ENCODE measurements around the gene MID1IP1.

Gene MID1IP1

DNA sequence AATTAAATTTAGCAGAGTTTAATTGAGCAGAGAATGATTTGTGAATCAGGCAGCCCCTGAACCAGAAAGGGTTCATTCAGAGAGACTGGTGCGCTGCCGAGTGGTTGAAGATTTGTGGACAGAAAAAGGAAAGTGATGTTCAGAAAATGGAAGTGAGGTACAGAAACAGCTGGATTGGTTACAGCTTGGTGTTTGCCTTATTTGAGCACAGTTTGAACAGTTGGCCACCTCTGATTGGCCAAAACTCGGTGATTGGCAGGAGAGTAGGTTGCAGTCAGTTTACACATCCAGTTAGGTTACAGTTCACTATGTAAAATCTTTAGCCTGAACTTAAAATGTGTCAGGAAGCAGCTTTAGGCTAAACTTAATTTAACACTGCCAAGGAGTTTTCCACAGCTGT lies 14.9 kb downstream of the MID1IP1 start:
- no peak for DNase-seq (ENCODE audit: low read depth)

DNA sequence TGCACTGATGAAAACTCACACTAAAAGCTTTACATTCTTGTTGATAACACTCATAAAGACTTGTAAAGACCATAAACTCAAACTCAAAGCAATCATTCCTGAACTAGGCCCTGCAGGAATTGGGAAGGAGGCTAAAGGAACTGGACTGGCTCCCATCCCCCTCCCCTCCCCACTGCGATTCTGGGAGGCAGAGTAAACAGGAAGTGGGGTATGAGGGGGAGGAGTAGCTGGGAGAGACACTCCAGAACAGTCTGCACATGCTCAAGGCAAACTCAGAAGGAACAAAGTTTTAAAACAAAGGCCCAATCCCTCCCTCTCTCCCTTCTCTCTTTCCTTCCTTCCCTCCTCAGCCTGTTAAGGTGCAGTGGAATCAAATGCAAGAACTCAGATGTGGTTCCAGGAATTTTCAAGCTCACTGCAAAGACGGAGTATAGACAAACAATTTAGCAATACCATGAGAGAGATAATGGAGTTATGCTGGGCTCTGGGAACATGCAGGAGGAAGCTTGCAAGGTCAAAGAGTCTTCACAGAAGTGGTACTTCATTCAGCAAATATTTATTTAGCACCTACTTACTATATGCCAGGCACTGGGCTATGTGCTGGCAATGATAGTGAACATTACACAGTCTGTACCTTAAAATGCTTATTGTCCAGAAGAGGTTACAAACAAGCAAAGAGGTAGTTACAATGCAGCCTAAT lies 15.9 kb downstream of the MID1IP1 start:
- no peak for DNase-seq (ENCODE audit: low read depth)

- DNase-seq (ENCODE audit: low read depth): no peak
These were observed 17.9 kb downstream of the MID1IP1 start for GRCh38 chrX:38819163-38819562.

GRCh38 chrX:38819709-38820108 lies 18.4 kb downstream of the MID1IP1 start:
- DNase-seq (ENCODE audit: low read depth): no peak

DNA sequence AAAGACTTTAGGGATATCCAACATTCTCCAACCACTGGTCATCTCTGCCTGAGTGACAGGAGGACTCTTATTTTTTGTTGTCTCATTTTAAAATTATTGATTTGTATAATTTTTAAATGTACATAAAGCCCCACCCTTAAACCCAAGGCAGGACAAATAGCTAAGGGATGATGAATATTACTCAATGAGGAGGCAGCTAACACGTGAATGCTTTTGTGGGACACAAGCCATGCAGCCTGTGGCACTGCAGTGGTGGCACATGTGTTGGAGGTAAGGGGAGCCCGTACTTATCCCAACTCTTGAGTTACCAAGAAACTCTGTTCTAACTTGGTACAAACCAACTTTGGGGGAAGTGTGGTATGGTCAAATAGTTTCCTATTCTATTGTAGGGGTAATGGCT lies 19.5 kb downstream of the MID1IP1 start:
- DNase-seq (ENCODE audit: low read depth): no peak

GRCh38 chrX:38824176-38824575 lies 22.9 kb downstream of the MID1IP1 start:
- DNase-seq (ENCODE audit: low read depth): no peak

DNA sequence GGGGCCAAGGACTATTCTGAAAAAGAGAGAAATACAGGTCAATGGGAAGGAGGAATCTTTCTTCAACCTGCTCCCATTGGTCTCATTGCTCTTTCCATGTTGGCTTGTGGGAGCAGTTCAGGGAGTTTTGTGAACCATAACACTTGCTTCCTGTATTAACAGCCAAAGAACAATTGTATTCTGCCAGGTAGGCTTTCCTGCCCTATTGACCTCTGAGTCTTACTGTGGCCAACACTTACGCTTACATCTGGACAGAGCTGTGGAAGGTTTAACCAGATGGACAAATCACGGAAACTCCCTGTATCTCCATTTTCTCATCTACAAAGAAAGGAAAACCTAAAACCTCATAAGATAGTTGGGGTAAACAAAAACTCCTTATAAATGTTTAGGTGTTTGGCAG lies 30.7 kb downstream of the MID1IP1 start:
- DNase-seq (ENCODE audit: low read depth): no peak

GRCh38 chrX:38837389-38837788 lies 36.1 kb downstream of the MID1IP1 start:
- no peak for DNase-seq (ENCODE audit: low read depth)

DNA sequence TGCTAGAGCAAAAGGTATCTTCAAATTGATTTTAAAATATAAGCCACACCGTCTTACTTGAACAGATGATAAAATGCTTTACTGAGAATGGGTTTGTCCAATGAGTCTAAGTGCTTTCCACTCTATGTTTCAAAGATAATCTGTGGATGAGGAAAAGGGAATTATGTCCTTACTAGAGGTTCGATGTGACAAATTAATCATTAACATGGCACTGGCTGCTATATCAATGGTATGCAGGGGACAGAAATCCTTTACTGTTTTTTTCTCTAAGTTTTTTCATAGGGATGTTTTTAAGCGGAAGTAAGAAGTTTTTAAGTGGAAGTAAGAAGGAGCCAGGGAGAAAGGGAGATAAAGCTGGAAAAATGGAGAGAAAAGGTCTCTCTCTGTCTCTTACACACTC lies 38.0 kb downstream of the MID1IP1 start:
- no peak for DNase-seq (ENCODE audit: low read depth)

DNA sequence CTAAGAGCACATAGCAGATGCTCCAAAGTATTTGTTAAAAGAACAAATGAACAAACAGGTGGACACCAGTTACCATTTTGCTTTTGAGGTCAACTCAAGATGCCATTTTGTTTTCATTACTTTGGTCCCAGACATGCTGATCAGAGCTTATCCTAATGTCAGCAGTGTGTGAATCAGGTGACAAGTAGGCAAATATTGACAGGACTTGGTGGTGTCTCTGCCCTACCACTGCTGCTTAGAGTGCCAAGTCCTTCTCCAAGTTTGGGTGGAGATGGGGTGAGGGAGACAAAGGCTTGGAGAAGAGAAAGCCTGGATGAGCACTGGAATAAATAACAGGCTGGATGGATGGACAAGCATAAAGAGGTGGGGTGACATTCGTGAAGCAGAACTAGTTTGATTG lies 38.7 kb downstream of the MID1IP1 start:
- no peak for DNase-seq (ENCODE audit: low read depth)

DNA sequence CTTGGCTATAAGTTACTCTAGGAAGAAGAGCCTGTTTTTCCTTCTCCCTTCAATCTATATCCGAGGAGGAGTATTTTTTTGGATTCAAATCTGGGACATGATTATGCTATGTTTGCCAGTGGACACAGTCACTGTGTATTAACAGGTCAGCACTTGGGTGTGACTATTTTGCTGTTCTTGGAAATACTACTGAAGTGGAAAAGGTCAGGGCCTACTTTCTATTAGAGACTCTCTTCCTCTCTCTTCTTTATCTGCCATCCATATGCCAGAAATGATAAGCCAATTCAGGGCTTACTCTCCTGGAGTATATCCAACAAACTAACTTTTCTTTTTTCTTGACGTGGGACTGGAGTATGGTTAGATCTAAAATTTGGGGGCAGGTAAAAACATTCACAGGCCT lies 40.5 kb downstream of the MID1IP1 start:
- no peak for DNase-seq (ENCODE audit: low read depth)

DNA sequence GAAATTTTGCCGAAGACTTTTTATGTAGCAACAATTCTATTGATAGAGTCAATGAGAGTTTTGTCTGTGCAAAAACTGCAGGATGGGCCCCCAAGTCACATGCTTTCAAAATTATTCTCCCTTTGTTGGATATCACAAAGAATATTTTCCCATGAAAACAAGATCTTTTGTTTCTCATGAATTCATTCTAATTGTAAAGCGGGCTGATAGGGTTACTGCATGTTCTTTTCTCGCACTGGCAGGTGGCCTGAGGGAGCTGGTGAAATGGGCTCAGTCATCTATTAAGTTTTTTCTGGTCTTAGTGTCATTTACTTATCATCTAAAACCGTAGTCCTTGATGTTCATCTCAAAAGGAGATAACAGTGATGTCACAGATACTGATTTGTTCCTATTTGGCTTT lies 44.2 kb downstream of the MID1IP1 start:
- no peak for DNase-seq (ENCODE audit: low read depth)

DNA sequence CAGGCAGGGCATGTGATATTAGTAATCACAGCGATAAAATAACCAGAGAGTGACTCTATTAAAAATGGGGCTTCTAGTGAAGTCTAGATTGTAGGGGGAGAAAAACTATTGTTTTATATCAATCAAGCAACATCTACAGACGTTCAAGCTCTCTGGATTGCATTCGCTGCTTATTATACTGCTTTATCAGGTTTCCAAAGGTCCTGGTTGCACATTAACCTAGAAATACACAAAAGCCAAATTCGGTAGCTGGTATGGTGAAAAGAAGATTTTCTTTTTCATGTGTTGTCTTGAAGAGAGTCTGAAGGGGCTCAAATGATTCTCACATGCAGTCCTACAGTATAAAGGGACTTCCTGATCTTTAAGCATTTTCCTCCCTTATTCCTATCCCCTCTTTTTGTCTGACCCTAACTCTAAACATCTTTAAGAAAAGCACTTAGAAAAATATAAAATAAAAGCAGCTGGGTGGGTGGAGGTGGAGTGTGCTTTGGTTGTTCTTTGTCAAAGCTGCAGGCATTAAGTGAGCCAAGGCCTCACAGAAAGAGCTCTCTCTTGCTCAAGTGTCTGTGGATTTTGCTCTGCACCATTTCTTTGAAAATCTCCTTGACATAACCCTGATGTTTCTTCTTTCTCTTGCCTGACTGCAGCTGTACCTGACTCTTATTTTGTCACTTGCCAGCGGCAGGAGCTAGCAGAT lies 46.1 kb downstream of the MID1IP1 start:
- no peak for DNase-seq (ENCODE audit: low read depth)

- DNase-seq (ENCODE audit: low read depth): no peak
These were observed 46.6 kb downstream of the MID1IP1 start for GRCh38 chrX:38847903-38848230.

GRCh38 chrX:38848671-38849455 lies 47.6 kb downstream of the MID1IP1 start:
- no peak for DNase-seq (ENCODE audit: low read depth)

GRCh38 chrX:38850807-38851544 lies 49.7 kb downstream of the MID1IP1 start:
- no peak for DNase-seq (ENCODE audit: low read depth)

- no peak for DNase-seq (ENCODE audit: low read depth)
These were observed 53.0 kb downstream of the MID1IP1 start for GRCh38 chrX:38854305-38854704.

Measured in stimulated activated CD4-positive, alpha-beta T cell treated with anti-CD3 and anti-CD28 coated beads, Interleukin-2, amount 100 ng/mL, for 4 hours (primary cell).